SU-DHL-6 (cell line): ENCODE data around the gene FRMPD4.

Experiments used
- CTCF ChIP-seq: fragments of 200-600 bp; sonication (generic); IDR thresholded peaks from one replicate; pipeline ENCODE4 v1.5.1; 2017; ENCODE audit warnings: antibody characterized with exemption, mild to moderate bottlenecking, low read length, moderate library complexity; ENCODE audit not compliant: insufficient read depth, poor library complexity, severe bottlenecking
- EZH2phosphoT487 ChIP-seq: fragments of 200-600 bp; sonication (generic), shearing (Covaris generic); conservative IDR thresholded peaks from 2 replicates; pipeline ENCODE4 v1.6.1; 2018; ENCODE audit warnings: mild to moderate bottlenecking, antibody characterized with exemption, low read length, moderate library complexity, mixed read lengths

DNA sequence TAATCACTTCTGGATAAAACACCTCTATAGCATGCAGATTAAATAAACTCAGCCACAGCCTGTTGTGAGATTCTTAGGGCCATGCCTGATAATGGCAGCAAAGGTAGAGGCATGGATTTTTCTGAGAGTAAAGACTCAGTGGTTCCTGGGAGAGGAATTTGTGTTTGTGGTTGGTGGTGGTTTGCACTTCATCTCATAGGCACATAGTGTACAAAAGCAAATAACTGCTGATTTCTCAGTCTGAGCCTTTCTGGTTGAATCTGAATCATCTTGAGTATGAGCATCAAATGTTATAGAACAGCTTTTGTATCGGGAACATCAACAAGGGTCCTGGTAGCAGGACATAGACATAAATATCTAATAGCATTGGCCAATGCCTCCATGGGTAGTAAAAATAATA lies 274.3 kb downstream of the FRMPD4 start:
- TF ChIP-seq CTCF (no peak), EZH2phosphoT487 (no peak)
